ENCODE measurements around the gene SURF2.

SURF2 gene

GRCh38 chr9:133384736-133385321, 28.5 kb downstream of the SURF2 start:
- no peak overlapping the region for H3K4me3 ChIP-seq (ENCODE audit: control insufficient read depth, low read depth, low read length)
- DNase-seq (ENCODE audit: low read depth): no peak
- no peak for TF ChIP-seq CTCF (conservative IDR thresholded peaks at IDR 0.05; ENCODE audit: control insufficient read depth, insufficient read depth, low read depth, low read length)

- TF ChIP-seq CTCF (conservative IDR thresholded peaks at IDR 0.05; ENCODE audit: control insufficient read depth, insufficient read depth, low read depth, low read length): no peak
- DNase-seq (ENCODE audit: low read depth): no peak
- no peak overlapping the region for H3K4me3 ChIP-seq (ENCODE audit: control insufficient read depth, low read depth, low read length)
These were observed 29.1 kb downstream of the SURF2 start for GRCh38 chr9:133385452-133385851.

DNA sequence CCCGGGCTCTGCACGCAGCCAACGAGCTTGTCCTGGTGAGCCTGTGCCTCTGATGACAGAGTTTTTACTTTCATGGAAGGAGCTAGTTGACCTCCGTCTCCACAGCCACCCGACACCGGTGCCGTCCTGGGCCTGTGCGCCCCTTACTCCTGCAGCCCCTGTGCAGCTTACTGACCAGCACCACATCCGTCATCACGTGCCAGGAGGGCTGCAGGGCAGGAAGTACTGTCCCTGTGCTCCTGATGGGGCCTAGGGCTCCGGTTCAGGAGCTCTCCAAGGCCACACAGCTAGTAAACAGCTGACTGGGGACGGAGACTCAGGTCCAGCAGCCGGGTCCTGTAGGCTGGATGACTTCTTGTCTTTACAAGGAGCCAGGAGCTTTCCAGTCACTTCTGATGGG, 30.0 kb downstream of the SURF2 start:
- TF ChIP-seq CTCF (conservative IDR thresholded peaks at IDR 0.05; ENCODE audit: control insufficient read depth, insufficient read depth, low read depth, low read length): no peak
- DNase-seq (ENCODE audit: low read depth): no peak
- H3K4me3 ChIP-seq (ENCODE audit: control insufficient read depth, low read depth, low read length): no peak overlapping the region

DNA sequence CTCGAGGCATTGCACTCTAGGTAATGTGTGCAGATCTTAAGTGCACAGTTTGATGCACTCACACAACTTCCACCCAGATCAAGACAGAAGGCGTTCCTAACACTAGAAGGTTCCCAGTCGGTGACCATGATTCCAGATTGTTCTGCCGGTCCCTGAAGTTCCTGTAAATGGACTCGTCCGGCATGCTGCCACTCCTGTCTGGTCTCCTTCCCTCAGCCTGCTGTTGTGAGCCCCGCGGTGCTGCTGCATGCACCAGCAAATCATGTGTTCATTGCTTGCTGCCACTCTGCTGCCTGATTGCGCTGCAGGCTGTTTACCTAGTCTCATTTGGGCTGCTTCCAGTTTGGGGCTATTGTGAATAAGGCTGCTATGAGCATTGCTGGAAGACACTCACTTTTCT, 31.3 kb downstream of the SURF2 start:
- DNase-seq (ENCODE audit: low read depth): no peak
- TF ChIP-seq CTCF (conservative IDR thresholded peaks at IDR 0.05; ENCODE audit: control insufficient read depth, insufficient read depth, low read depth, low read length): no peak
- H3K4me3 ChIP-seq (ENCODE audit: control insufficient read depth, low read depth, low read length): no peak overlapping the region

- no peak for TF ChIP-seq CTCF (conservative IDR thresholded peaks at IDR 0.05; ENCODE audit: control insufficient read depth, insufficient read depth, low read depth, low read length)
- no peak for DNase-seq (ENCODE audit: low read depth)
- H3K4me3 ChIP-seq (ENCODE audit: control insufficient read depth, low read depth, low read length): no peak overlapping the region
These were observed 32.7 kb downstream of the SURF2 start for GRCh38 chr9:133389025-133389557.

- H3K4me3 ChIP-seq (ENCODE audit: control insufficient read depth, low read depth, low read length): no peak overlapping the region
These were observed 33.2 kb downstream of the SURF2 start for GRCh38 chr9:133389562-133389961.

More at GRCh38 chr9:133389562-133389961, 33.2 kb downstream of the SURF2 start:
- TF ChIP-seq CTCF (conservative IDR thresholded peaks at IDR 0.05; ENCODE audit: control insufficient read depth, insufficient read depth, low read depth, low read length): no peak
- no peak for DNase-seq (ENCODE audit: low read depth)

All from fibroblast of mammary gland (primary cell).